HG02759 (cell line): ENCODE measurements around the gene MDP1.
A peak's percentile ranks its signal among the peaks of the same experiment; 100 is the strongest.
"Not testable (repeated sequence)": the region's sequence is repeated elsewhere in the genome, so short reads cannot be mapped to it uniquely, and the experiment has no call there.

ENCODE experiments used
- ATAC-seq: cut with Tn5 transposase; IDR thresholded peaks from one replicate; pipeline ENCODE4 v1.9.1; 2021; ENCODE audit warnings: mild to moderate bottlenecking, moderate library complexity; ENCODE audit not compliant: unreplicated experiment

Gene MDP1

GRCh38 chr14:24202538-24202937 is 13.3 kb downstream of the MDP1 start:
- not testable (repeated sequence) for ATAC-seq

GRCh38 chr14:24198814-24199524 is 16.9 kb downstream of the MDP1 start:
- ATAC-seq = no peak

- ATAC-seq = no peak
Measured at GRCh38 chr14:24197056-24197450, 18.8 kb downstream of the MDP1 start.

- peak; percentile 21 for ATAC-seq
Measured at GRCh38 chr14:24196071-24197055, 19.5 kb downstream of the MDP1 start.

GRCh38 chr14:24195186-24196070 is 20.4 kb downstream of the MDP1 start, which contains the start of gene TM9SF1:
Gene TM9SF1, minus strand, starts transcription at chr14:24195441. Its CDS starts 422 bp downstream, at chr14:24195019.
- peak; percentile 93 for ATAC-seq

- ATAC-seq = no peak
Measured at GRCh38 chr14:24194873-24195185, 21.0 kb downstream of the MDP1 start.

GRCh38 chr14:24194186-24194872 is 21.5 kb downstream of the MDP1 start:
- no peak for ATAC-seq

GRCh38 chr14:24192933-24193332 is 22.9 kb downstream of the MDP1 start:
- ATAC-seq = no peak

GRCh38 chr14:24190416-24190815 is 25.4 kb downstream of the MDP1 start:
- ATAC-seq = no peak

GRCh38 chr14:24189460-24189859 is 26.4 kb downstream of the MDP1 start:
- no peak for ATAC-seq

GRCh38 chr14:24189059-24189375 is 26.8 kb downstream of the MDP1 start:
- ATAC-seq = no peak

- ATAC-seq = peak; percentile 93
Measured at GRCh38 chr14:24188251-24189058, 27.4 kb downstream of the MDP1 start, which contains the start of gene IPO4. Gene IPO4, minus strand, starts transcription at chr14:24188816. Its CDS starts 29 bp downstream, at chr14:24188787.

GRCh38 chr14:24187539-24187915 is 28.3 kb downstream of the MDP1 start:
- no peak for ATAC-seq

GRCh38 chr14:24186831-24187538 is 28.9 kb downstream of the MDP1 start:
- no peak for ATAC-seq

GRCh38 chr14:24185741-24186140 is 30.1 kb downstream of the MDP1 start:
- ATAC-seq = no peak

- ATAC-seq = no peak
Measured at GRCh38 chr14:24185026-24185425, 30.8 kb downstream of the MDP1 start.

- ATAC-seq = no peak
Measured at GRCh38 chr14:24184104-24184970, 31.5 kb downstream of the MDP1 start.

GRCh38 chr14:24183014-24183481 is 32.8 kb downstream of the MDP1 start:
- no peak for ATAC-seq
